Left ventricle myocardium inferior (tissue), 1 donor: ENCODE data around the gene ABLIM2. TPM values are rescaled to one million over a fixed set of nuclear protein-coding genes. Genes with fewer than 3 reads are reported as not detected.
A peak's percentile ranks its signal among the peaks of the same experiment; 100 is the strongest.

Experiments
- DNase-seq: peaks from one replicate; pipeline ENCODE4 v3.0.0-alpha.2; 2020
- H3K27ac ChIP-seq: fragments of 200-600 bp; replicated peaks from 2 replicates; pipeline ENCODE4 v1.8.0; 2021
- H3K27me3 ChIP-seq: fragments of 200-600 bp; 2 replicates; pipeline ENCODE4 v1.8.0; 2021; ENCODE audit warnings: low read depth
- H3K36me3 ChIP-seq: fragments of 200-600 bp; 2 replicates; pipeline ENCODE4 v1.8.0; 2021
- H3K4me1 ChIP-seq: fragments of 200-600 bp; 2 replicates; pipeline ENCODE4 v1.8.0; 2021
- H3K4me3 ChIP-seq: fragments of 200-600 bp; 2 replicates; pipeline ENCODE4 v1.8.0; 2021; ENCODE audit warnings: mild to moderate bottlenecking, moderate library complexity
- H3K9me3 ChIP-seq: fragments of 200-600 bp; replicated peaks from 2 replicates; pipeline ENCODE4 v1.8.0; 2021
- intact Hi-C: fragments of 100-400 bp; cut with micrococcal nuclease; formaldehyde crosslinking; loops from one replicate; pipeline ENCODE4 v1.11.0; 2022
- total RNA-seq: library from RNA; stranded (reverse); fragmentation: NEBNext Ultra II Directional; extraction: Animal tissue kit (Norgen Biotek cat#: 25700); gene quantifications from one replicate; pipeline ENCODE4 v1.2.1, GENCODE V29; 2021
- TF ChIP-seq, protein P1 (sequence below): fragments of 200-600 bp; IDR thresholded peaks from 2 replicates; pipeline ENCODE4 v1.8.0; 2021; ENCODE audit warnings: antibody characterized with exemption, mild to moderate bottlenecking, borderline replicate concordance
- donor health status: DM: no; HTN: yes; CAD: no; lungs with severe emphysema.

Gene ABLIM2
- total RNA-seq, 1 donor from 2014 or later = 43.5 TPM

DNA sequence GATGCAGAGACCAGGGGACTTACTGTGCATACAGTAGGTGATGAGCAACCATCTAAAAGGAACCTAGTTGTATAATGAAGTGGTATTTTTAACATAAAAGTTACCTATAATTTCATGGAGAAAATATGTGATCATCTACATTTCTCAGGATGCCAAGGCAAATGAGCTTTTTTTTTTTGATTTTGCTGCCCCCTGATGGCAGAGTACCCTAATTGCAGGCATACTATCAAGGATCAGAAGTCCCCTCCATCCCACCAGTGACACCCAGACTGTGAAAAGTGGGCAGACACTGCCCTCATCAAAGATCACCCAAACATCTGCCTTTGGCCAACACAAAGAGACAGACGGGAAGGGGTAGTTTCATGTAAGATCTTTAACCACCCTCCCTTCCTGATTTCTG is 9.6 kb upstream of the ABLIM2 start:
- TF ChIP-seq, protein P1, sequence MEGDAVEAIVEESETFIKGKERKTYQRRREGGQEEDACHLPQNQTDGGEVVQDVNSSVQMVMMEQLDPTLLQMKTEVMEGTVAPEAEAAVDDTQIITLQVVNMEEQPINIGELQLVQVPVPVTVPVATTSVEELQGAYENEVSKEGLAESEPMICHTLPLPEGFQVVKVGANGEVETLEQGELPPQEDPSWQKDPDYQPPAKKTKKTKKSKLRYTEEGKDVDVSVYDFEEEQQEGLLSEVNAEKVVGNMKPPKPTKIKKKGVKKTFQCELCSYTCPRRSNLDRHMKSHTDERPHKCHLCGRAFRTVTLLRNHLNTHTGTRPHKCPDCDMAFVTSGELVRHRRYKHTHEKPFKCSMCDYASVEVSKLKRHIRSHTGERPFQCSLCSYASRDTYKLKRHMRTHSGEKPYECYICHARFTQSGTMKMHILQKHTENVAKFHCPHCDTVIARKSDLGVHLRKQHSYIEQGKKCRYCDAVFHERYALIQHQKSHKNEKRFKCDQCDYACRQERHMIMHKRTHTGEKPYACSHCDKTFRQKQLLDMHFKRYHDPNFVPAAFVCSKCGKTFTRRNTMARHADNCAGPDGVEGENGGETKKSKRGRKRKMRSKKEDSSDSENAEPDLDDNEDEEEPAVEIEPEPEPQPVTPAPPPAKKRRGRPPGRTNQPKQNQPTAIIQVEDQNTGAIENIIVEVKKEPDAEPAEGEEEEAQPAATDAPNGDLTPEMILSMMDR = peak; percentile 26
- no peak for DNase-seq
- intact Hi-C loops = no loop called here

DNA sequence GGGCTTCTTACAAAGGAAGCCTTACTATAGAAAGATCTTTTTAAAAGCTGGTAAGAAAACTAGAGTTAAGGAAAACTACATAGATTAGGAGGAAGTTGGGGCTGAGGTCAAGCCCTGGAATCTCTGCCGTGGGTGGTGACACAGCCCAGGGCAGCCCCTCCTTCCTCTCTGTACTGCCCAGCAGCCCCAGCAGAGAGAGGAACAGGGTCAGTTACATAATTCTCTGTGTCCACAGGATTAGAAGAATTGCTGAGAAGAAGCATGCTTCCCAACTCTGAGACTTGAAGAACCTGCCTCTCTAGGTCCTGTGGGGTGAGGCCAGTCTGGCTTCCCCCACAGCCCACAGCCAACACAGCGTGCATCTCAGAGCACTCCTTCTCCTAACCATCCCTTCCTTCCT is 9.2 kb upstream of the ABLIM2 start:
- Histone ChIP-seq H3K9me3 (peaks cover 11% of the 10 kb centered on the region), H3K4me3 (no peak overlapping the region), H3K27ac (no peak overlapping the region), H3K27me3 (peaks cover 7% of the 10 kb centered on the region), H3K4me1 (peaks cover 18% of the 10 kb centered on the region), H3K36me3 (no peaks in the 10 kb centered on the region)
- no peak for DNase-seq
- intact Hi-C loops = no loop called here
- TF ChIP-seq, protein P1 = no peak

More for the DNA sequence above, 9.6 kb upstream of the ABLIM2 start:
- H3K27ac ChIP-seq = no peak overlapping the region
- H3K27me3 ChIP-seq = peaks cover 7% of the 10 kb centered on the region
- H3K9me3 ChIP-seq = peaks cover 11% of the 10 kb centered on the region
- H3K4me1 ChIP-seq = peaks cover 18% of the 10 kb centered on the region
- H3K36me3 ChIP-seq = no peaks in the 10 kb centered on the region
- H3K4me3 ChIP-seq = no peak overlapping the region

DNA sequence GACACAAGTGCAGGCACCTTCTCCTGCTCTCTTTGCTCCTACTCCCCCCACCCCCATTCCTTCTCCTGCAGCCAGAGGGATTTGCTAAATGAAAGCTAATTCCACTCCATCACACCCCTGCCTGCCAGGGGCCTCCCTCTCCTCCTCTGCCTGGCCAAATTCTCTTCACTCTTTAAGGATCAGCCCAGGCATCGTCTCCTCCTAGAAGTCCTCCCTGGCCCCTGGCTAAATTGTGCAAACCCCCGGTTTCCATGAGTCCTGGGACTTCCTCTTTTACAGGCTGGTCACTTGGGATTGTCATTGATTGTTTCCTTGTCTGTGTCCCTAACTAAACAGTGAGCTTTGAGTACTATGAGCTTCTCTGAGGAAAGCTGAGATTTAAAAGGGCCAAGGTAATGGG is 8.7 kb upstream of the ABLIM2 start:
- H3K27me3 ChIP-seq = peaks cover 5% of the 10 kb centered on the region
- intact Hi-C loops = no loop called here
- DNase-seq = no peak

DNA sequence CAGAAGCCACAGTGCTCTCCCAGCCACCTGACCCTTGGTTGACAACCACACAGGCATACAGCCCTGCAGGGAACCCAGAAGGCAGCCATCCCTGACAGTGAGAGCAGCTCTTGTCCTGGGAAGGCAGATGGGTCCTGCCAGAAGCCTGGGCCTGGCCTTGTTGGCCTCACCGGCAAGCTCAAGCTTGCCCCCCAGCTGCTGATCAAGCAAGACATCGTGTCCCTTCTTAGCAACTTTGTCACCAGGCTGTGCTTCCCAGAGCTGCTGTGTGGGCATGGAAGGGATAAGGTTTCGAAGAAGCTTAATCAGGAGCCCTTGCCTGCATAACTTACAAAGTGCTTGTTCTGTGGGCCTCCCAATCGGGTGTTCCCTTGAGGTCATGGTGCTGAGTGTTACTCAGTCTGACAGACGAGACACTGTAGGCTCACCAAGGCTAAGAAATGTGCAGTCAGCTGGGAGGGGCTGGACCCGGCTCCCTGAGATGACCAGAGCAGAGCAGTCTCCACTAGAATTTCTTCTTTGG is 6.8 kb upstream of the ABLIM2 start:
- no peak overlapping the region for H3K4me3 ChIP-seq
- H3K4me1 ChIP-seq = peaks cover 18% of the 10 kb centered on the region
- TF ChIP-seq, protein P1 = peak; percentile 17
- no peak overlapping the region for H3K27ac ChIP-seq
- DNase-seq = no peak
- intact Hi-C loops = no loop called here
- no peaks in the 10 kb centered on the region for H3K36me3 ChIP-seq
- H3K9me3 ChIP-seq = peaks cover 11% of the 10 kb centered on the region
- H3K27me3 ChIP-seq = no peaks in the 10 kb centered on the region

More for the DNA sequence above, 8.7 kb upstream of the ABLIM2 start:
- peaks cover 11% of the 10 kb centered on the region for H3K9me3 ChIP-seq
- no peaks in the 10 kb centered on the region for H3K36me3 ChIP-seq
- peaks cover 18% of the 10 kb centered on the region for H3K4me1 ChIP-seq
- no peak overlapping the region for H3K27ac ChIP-seq
- H3K4me3 ChIP-seq = no peak overlapping the region
- TF ChIP-seq, protein P1 = no peak

DNA sequence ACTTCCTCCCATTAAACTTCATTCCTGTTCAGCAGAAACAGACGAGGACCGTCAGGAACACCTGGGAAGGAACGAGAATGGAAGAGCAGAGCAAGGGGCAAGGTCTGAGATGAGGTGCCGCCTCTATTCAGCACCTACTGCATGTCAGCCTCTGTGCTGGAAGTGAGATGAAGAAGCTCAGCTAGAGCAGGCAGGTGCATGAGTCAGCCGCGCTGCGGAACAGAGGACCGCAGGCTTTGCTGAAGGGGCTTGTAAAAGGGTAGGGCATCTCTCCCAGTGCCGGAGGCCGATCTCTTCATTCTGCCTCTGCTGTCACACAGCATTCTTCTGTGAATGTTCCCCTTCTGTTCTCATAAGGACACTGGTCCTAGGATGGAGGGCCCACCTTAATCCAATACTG is 6.1 kb upstream of the ABLIM2 start:
- no peaks in the 10 kb centered on the region for H3K36me3 ChIP-seq
- TF ChIP-seq, protein P1 = no peak
- intact Hi-C loops = no loop called here
- DNase-seq = no peak
- no peaks in the 10 kb centered on the region for H3K27me3 ChIP-seq
- no peak overlapping the region for H3K27ac ChIP-seq
- peaks cover 11% of the 10 kb centered on the region for H3K9me3 ChIP-seq
- H3K4me1 ChIP-seq = peaks cover 24% of the 10 kb centered on the region
- no peak overlapping the region for H3K4me3 ChIP-seq

DNA sequence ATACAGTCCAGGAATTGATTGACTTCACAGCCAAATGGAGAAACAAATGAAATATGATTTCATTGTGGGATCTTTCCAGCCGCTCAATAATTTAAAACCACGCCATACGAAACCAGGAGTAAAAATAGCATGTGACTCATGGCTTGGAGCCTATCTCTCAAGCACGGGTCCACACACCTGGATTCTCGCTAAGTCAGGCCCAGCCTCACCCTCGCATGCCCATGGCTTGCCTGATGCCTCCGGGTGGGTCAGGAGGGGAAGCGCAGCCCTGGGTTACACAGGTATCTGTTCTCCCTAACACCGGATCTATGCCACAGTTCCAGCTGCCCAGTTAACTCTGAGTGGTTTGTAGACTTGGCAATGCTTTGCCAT is 5.6 kb upstream of the ABLIM2 start:
- no peak for DNase-seq
- H3K27ac ChIP-seq = no peak overlapping the region
- H3K36me3 ChIP-seq = no peaks in the 10 kb centered on the region
- H3K4me3 ChIP-seq = no peak overlapping the region
- TF ChIP-seq, protein P1 = no peak
- peaks cover 11% of the 10 kb centered on the region for H3K9me3 ChIP-seq
- H3K27me3 ChIP-seq = no peaks in the 10 kb centered on the region
- intact Hi-C loops = no loop called here
- H3K4me1 ChIP-seq = peaks cover 29% of the 10 kb centered on the region
